GM19438 (cell line): ENCODE results near the gene MAN2A1.

Experiments used
- ATAC-seq: cut with Tn5 transposase; IDR thresholded peaks from one replicate; pipeline ENCODE4 v1.9.1; 2021; ENCODE audit warnings: low read depth; ENCODE audit not compliant: unreplicated experiment

MAN2A1 gene

DNA sequence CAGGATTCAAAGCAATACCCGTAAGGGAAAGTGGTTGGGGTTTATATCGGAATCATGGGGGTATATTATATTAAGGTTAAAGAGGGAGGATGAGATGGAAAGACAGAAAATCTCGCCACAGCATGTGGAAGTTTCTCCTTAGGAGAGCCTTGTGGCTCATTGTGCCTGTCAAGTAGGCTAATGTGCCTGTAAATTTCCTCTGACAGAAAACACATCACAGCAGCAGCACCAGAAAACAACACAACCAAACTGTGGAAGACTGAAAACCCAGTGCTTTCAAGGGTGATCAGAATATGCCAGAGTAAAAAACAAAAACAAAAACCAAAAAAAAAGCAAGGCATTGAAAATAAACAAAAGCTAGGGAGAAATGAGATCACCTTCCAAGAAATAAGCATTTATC, 11.3 kb upstream of the MAN2A1 start:
- no peak for ATAC-seq

DNA sequence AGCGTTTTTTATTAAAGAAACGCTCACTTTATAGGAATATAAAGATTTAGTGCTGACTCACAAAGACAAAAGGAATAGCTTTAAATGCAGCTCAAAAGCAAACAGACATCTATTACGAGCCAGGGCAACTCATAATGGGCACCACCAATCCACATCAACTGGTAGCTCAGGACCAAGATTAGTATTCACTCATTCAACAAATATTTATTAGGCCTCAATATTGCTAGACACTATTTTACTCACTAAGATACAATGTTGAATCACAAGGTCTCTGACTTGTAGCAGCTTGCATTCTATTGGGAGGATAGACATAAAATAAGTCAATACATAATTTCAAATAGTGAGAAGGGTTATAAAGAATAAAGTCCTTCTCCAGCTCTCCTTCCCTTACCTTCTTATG, 8.0 kb upstream of the MAN2A1 start:
- no peak for ATAC-seq

DNA sequence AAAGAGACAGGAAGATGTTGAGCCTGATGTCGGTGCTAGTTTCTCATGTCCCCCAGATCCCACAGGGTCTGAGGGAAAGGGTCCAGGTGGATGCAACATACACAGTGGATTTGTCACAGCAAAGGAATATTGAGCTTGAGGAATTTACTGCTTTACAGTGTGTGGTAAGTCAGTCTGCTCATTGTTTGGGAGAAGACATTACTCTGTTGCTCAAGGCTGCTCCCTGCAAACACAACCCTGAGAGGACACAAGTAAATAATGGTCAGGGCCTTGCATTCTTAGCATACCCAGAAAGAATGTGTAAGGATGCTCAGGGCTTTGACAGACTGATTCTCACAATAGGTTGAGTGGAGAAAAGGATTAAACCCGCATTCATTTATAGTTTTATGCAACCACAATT, 7.3 kb upstream of the MAN2A1 start:
- ATAC-seq, result no peak

DNA sequence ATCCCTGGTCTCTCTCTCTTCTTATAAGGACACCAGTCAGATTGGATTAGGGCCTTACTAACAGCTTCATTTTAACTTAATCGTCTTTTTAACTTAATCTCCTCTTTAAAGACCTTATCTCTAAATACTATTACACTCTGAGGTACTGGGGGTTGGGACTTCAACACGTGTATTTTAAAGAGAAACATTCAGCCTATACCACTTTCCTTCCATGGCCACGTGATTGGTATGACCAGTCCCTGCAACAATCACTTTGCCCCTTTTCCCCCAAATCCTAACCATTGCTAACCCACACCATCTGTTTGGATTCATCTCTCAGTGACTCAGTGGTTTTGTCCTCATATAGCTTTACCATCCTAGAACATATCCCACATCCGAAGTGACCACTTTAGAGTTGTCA, 3.8 kb upstream of the MAN2A1 start:
- ATAC-seq, result no peak

DNA sequence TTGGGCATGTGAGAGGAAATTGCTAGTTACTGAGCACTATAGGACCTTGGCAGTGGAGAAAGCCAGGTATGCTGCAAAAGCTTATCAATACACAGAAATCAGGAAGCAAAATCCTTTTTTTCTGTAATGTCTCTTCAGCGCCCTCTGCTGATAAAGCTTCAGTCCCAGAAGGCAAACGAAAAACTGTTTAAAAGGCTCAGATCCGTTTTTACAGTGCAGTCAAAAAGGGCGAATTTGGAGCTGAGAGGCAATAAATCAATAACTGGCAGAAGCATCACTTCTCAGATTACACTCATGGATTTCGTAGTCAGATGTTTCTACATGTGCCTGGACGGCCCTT, 1.1 kb upstream of the MAN2A1 start:
- peak; percentile 0 for ATAC-seq

DNA sequence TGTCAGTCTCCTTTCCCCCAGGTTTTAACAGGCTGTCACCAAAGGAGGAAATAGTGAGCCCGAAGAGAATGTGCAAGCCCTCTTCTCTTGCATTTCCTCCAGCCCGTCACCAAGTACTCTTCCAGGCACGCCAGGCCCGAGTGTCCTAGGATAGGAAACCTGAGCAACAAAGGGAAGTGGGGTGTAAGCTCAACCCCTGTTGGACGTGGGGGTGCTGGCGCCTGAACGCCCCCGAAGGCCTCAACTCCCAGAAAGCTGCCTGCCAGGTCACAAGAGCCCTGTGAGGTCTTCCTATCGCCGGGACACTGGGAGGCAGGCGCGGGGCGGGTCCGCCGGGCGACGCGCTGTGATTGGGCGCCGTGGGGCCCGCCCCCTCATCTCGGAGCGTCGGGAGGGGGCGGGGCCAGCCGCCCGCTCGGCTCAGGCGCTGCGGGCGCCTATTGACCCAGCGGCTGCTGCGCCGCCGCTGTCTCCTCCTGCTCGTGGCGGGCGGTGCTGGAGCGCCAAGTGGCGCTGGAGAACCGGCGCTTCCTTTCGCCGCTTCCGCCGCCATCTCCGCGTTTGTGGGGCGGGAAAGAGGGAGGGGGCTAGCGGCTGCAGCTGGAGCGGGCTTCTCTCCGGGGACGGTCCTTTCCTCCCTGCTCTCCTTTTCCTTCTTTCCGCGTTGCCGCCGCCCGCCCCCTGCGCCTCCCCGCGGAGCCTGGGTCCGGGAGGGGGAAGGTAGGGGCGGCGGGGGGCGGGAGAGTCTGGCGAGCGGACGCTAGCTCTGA, 572 bp upstream of the MAN2A1 start:
- ATAC-seq, result peak; percentile 68

DNA sequence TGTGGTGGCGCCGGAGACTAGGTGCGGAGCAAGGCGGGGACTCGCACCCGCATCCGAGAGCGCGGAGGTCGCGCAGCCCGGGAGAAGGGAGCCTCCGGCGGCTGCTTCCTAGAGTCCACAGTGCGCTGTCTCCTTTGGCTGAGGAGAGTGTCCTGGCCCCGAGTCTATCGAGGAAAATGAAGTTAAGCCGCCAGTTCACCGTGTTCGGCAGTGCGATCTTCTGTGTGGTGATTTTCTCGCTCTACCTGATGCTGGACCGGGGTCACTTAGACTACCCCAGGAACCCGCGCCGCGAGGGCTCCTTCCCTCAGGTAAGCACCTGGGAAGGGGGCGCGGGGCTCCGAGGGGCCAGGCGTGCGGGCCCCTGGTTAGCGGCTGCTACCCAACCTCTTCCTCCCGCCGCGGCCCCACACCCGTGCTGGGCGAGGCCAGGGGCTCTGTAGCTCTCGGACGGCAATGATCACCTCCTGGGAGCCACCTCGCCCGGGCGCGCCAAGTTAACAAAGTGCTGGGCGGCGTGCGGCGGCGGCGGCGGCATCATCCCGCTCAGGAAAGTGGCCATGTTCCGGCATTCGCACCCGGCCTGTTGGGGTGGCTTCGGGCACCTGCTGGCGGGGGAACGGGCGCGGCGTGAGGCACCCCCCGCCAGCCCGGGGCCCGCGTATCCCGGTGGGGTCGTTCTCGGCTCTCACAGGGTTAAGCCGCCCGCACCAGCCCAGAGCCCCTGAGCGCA, 681 bp downstream of the MAN2A1 start:
- ATAC-seq, result peak; percentile 5

DNA sequence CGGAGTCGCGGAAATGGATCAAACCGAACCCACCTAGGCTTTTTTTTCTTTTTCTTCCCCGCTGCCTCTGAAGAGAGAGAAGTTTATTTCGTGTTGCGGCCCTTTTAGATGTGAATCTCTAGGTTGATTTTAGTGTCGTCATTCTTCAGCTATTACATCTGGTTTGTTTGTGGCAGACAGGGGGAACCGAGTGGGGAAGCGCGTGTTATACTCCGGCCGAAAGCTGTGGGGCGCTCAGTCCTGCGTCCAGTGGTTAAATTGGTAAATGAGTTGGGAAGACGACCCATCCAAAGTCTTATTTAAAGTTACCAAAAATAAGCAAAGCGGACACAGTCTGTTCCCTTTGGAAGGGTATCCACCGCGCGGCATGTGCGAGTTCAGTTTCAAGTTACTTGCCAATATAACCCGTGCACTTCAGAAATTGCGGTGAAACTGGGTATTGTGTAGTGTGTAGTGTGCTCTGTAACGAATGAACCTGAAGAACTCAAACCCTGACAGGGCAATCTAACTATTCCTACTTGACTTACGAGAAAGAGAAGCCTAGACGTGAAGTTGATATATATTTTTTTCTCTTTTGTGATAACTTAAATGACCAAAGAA, 1.3 kb downstream of the MAN2A1 start:
- ATAC-seq, result peak; percentile 17

DNA sequence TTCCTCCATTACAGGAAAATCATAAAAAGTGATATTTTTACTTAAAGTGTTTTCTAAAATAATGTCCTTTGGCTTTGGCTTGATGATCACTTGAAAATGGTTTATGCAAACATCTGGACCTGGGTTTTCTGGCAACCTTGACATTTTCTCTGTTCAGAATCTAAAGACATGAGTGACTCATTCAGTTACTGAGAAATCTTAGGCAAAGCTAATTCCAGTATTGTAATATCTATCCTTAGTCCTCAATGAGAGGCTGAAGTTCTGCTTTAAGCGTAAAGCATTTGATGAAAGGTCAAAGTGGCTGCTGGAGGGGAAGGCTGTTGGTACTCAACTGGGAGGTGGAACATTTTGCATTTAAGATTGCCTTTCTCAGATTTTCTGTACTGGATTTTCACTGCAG, 2.3 kb downstream of the MAN2A1 start:
- ATAC-seq, result no peak

DNA sequence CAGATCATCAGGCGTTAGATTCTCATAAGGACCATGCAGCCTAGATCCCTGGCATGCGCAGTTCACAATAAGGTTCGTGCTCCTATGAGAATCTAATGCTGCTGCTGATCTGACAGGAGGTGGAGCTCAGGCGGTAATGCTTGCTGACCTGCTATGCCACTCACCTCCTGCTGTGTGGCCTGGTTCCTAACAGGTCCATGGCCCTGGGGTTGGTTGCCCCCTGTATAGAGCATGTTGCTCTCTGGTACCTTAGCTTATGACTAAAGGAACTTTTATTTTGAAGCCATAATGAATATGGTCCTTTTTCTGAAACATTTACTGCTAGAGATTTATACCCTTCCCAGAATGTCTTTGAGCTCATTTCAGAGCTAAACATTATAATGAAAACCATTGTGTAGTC, 3.1 kb downstream of the MAN2A1 start:
- no peak for ATAC-seq

DNA sequence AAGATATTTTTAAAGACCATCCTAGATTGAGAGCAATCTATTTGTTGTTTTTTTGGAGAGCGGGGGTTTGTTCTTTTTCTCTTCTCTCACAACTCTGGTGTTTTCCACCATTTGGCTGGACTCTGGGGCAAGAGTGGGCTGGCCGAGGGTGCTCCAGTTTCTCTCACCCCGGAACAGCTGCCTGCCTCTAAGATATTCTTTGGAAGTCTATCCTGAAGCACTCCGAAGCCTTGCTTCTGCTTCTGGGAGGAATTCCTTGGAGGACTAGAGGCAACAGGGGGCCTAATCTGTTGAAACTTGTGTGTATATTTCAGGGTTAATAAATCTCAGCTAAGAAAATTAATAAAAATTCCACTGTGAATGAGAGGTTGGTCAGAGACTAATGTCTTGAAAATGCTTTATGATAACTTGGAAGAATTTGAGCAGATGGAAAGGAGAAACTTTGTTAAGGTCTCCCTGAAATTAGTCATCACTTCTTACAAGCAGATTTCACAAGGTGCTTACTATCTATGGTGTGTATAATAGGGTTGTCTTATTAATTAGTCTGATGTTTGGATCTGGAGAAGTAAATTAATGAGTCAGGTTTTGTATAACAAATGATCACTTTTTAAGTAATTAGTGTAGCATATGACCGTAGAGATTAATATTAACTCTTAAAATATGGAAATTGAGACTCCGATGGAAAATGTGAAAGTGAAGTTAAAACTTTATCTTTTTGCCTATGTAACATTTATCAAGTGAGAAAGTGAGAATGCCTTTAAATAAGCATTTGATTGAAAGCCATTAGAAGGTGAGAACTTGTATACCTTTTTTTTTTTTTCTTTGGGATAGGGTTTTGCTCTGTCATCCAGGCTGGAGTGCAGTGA, 4.0 kb downstream of the MAN2A1 start:
- ATAC-seq, result no peak

DNA sequence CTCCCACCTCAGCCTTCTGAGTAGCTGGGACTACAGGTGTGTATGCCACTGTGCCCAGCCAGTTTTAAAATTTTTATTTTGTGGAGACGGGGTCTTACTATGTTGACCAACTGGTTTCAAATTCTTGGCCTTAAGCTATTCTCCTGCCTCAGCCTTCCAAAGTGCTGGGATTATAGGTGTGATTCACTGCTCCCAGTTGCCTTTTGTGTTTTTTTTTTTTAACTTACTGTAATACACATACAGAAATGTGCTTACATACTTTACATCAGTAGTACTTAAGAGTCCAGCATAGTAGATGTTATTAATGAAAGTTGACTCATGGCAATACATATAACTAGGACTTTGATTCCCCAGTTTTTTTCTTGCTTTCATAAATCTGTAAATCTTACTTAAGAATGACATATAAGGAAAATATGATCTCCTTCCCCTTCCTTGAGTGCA, 4.7 kb downstream of the MAN2A1 start:
- no peak for ATAC-seq

DNA sequence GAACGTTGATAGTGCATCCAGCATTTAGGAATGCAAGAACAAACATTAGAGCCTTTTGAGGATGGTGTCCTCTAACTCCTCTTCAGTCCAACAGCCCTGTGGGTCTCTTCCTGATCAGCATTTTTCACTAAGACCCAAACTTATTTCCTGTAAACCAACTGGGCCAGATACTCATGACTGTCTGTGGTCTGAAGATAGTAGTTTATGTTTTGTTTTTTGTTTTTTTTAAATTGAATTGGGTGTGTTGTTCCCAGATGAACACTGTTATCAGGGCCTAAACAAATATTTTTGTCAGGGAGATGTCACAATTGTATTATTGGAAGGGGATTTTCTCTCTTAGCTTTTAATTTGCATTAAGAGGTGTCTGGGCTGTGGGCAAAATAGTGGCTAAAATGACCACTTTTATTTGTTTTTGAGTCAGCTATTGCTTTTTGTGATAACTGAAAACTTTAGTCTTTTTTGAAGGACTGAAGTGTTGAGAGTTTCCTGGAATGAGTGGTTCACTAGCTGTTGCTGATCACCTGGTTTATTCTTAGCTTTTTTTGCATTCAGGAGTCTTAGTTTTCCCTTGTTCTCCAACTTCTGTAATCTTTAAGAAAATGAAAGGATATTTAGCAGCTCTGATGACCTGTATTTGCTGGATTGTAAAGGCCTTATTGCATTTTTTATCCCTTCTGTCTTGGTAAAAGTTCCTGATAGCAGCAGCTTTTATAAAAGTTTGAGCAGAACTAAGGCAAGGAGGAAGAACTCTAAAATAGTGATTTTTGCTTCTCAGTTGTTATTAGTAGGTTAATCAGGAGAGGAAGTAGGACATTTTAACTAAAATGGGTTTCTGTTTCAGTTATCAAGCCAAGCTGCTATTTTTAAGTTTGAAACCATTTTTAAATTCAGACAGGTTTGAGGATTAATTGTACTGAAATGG, 5.5 kb downstream of the MAN2A1 start:
- ATAC-seq, result peak; percentile 46

DNA sequence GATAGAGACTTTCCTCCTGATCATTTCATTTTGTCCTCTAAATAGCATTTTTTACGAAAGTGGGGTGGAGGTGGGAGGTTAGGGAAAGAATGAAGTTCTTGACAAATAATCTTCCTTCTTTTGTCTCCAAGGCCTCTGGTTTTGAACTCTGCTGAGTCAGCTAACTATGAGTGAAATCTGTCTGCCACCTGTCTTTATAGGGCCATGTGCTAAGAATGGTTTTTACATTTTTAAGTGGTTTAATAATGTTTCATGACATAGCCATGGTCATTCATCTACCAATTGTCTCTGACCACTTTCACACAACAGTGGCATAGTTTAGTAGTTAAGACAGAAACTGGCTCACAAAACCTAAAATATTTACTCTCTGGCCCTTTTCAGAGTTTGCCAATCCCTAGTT, 7.6 kb downstream of the MAN2A1 start:
- ATAC-seq, result no peak

DNA sequence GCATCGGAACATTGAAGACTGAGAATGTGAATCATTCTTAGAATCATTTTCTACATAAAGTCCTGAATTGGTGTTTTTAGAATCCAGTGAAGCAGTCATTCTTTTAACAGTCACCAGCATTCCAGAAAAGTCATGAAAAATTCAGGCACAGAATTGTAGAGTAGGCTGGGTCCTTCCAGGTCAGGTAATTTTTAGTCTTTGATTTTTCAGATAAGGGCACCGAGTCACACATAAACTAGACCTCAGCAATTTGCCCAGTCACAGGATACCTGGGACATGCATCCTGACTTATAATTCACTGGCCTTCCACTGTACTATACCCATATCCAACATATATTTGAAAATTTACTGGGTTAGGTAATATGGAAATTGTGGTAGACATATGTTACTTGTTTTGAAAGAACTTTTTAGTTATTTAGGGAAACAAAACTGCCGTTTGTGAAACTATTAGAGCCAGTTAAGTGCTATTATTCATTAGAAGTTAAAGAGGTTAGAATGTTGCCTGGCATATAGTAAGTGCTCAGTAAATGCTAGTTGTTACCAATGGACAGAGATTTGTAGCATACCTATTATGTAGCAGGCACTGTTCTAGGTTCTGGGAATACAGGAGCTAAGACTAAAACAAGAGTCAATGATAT, 10.9 kb downstream of the MAN2A1 start:
- no peak for ATAC-seq

DNA sequence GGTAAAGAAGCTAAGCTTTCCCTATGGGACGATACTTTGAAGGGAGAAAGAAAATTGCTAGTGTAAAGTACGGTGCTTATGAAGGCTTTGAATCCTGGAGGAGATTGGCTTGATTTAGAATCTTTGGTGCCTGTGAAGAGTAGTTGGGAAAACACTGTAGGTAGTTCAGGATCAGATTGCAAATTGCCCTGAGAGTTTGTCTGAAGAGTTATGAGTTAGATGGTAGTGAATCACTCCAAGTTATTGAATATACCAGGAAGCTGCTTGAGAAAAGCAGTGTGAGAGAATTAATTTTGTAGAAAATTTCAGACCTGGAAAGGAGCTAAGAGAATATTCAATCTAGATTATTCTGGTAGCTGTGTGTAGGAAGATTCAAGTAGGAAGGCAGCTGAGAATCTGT, 11.5 kb downstream of the MAN2A1 start:
- ATAC-seq, result no peak

DNA sequence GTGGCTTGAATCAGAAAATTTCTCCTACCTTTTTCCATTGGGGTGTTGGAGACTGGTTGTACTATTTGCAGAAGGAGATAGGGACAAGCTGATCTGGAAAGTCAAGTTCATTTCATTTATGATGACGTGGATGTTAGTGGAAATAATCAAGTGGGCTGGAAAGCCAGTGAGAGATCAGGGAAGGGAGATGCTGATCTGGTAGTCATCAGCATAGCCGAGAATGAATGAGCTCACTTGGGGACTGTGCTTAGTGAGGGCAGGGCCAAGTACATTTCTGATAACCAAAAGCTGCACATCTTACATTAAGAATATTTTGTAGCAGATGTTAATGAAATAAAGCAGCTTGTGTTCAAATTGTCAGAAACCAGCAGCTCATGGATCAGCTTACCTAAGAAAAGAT, 12.1 kb downstream of the MAN2A1 start:
- no peak for ATAC-seq

DNA sequence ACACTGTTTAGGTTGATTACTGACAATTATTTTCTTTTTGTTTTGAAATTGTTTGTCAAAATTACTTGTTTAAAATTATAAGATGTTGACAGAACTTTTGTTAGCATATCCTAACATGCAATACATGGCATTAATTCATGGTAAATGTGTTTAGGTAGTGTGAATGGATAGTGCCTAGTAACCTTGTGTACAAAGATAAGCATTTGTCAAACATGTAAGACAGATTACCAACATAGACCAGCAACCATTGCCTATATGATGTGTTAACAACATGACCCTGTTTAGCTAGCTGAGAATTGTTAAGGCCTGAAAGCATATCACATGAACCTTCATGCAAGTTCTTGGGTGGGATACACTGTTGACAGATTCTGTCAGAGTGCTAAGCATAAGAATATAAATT, 13.4 kb downstream of the MAN2A1 start:
- no peak for ATAC-seq

DNA sequence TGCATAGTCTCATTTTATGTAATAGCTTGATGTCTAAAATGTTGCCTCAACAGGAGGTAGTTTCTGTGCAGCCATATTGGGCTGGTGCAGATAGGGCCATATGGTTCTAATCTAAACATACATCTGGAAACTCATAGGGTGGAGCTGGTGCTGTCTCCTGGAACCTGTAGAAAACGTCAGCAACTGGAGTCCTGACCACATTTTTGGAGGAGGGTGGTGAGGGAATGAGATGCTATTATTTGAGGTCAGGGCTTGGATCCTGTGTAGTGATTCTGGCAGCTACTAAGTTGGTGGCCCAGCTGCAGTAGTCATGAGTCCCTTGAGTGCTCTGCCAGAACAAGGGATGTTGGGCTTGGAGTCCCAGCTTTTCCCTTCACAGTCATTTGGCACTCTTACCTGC, 14.1 kb downstream of the MAN2A1 start:
- no peak for ATAC-seq
